ENCODE results near the gene ATP6V1F.
A peak's percentile ranks its signal among the peaks of the same experiment; 100 is the strongest.

ATP6V1F gene

GRCh38 chr7:128849156-128849515 lies 13.5 kb upstream of the ATP6V1F start:
- no peak for DNase-seq

- no peak for DNase-seq
These were observed 12.7 kb upstream of the ATP6V1F start for GRCh38 chr7:128849804-128850490.

DNA sequence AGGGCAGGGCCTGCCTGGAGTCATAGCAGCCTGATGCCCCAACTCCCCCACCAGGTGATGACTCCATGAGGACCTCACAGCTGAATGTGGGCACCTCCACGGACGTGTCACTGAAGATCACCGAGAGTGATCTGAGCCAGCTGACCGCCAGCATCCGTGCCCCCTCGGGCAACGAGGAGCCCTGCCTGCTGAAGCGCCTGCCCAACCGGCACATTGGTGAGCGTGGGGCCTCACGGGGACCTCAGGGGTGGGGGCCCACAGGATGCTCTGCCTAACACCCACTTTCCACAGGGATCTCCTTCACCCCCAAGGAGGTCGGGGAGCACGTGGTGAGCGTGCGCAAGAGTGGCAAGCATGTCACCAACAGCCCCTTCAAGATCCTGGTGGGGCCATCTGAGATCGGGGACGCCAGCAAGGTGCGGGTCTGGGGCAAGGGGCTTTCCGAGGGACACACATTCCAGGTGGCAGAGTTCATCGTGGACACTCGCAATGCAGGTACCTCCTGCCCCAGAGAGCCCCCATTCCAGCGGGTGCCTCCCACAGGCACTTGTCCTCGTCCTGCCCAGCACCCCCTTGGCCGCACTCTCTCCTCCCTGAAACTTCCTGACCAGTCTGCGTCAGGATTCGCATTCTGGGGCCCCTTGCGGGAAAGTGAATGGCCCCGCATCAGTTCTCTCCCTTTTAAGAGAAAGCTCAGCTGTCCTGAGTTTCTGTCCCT lies 10.0 kb upstream of the ATP6V1F start:
- DNase-seq = no peak

DNA sequence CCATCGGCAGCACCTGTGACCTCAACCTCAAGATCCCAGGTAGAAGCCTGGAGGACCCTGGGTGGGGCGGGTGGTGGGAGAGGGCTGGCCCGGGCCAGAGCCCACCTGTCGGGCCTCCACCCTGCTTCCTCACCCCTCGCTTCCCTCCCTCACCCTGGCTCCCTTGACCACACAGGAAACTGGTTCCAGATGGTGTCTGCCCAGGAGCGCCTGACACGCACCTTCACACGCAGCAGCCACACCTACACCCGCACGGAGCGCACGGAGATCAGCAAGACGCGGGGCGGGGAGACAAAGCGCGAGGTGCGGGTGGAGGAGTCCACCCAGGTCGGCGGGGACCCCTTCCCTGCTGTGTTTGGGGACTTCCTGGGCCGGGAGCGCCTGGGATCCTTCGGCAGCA lies 8.9 kb upstream of the ATP6V1F start:
- DNase-seq = no peak

DNA sequence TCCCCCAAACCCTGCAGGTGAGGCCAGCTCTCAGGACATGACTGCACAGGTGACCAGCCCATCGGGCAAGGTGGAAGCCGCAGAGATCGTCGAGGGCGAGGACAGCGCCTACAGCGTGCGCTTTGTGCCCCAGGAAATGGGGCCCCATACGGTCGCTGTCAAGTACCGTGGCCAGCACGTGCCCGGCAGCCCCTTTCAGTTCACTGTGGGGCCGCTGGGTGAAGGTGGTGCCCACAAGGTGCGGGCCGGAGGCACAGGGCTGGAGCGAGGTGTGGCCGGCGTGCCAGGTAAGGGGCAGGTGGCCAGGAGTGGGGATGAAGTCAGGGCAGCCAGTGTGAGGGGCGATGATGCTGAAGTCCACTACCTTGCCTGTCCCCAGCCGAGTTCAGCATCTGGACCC lies 8.3 kb upstream of the ATP6V1F start:
- no peak for DNase-seq

DNA sequence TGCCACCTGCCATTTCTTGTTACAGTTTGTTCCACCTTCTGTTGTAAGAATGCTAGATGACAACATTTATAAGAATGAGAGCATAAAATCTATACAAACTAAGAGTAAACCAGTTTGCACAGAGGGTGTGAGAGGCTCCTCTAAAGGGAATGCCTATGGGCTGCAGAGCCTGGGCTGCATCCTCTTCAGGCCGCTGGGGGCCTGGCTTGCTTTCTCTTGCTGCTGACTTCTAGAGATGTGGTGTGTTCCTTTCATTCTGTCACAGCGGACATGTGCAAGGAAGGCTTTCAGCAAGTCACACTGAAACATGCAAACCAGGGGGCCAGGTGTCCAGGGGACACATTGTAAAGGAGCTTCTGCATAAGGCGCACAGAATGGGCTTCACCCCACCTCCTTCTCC lies 7.1 kb upstream of the ATP6V1F start:
- DNase-seq = no peak

- DNase-seq = no peak
These were observed 6.5 kb upstream of the ATP6V1F start for GRCh38 chr7:128856001-128856718.

DNA sequence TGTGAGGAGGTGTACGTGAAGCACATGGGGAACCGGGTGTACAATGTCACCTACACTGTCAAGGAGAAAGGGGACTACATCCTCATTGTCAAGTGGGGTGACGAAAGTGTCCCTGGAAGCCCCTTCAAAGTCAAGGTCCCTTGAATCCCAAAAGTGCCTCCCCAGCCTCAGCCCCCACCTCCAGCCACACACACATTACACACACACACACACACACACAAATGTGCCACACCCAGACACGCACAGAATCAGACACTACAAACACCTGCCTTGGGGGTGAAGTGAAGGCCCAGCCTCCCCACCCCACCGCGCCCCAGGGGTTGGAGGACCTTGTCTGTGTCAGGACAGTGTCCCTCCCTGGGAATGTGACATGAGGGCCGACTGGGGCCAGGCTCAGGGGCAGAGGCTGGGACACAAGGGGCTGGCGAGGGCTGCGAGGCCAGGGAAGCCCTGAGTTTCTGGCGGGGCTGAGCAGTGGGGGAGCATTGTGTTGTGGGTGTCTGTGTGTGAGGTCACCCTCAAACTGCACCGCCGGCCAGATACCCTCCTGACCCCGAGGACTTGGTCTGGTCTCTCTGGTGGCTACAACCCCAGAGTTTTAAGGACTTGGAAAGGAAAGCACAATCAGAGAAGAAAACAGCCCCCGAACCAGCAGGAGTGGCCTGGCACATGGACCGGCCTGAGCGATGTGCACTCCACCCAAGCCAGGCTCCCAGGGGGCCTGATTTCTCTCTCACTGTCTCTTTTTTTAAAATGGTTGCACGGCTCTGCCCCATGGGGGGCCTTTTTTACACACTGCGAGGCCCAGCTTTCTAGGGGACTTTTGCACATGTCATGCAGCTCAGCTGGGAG lies 4.0 kb upstream of the ATP6V1F start:
- DNase-seq = no peak

DNA sequence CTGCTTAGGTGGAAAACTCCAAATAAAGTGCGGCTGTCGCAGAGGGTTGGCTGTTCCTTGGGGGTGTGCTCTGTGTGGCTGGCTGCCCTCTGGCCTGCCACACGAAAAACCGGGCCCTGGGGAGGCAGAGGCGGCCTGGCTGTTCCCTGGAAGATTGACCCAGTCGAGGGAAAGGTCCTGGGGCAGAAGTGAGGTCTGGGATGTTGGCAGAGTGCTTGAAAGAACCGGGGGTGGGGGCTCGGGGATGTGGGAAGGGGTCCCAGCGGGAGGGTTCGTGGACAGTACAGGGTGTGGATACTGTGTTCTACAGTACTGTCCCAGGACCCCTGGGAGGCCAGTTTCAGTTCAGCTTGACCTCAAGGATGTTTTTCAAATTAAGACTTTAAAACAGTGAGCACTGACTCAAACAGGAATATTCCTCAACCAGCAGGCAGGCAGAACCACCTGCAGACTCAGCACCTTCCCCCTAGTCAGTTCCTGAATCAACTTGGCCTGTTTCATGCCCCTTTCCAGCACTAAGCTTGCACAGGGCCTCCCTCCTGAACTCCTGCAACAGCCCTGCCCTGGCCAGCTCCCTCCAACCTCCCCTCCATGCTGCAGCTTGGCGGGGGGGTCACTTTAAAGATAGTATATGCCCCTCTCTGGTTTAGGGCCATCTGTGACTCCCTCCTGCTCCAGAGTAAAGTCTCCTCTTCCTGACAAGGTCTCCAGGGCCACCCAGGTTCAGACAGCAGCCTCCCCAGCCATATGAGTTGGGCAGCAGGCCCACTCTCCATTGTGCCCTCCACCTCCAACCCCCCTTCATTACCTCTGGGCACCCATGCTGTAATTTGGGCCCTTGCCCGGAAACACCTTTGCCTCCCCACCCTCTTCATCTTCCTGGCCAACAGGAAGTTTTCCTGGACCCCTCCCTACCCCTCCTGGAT lies 3.2 kb upstream of the ATP6V1F start:
- no peak for DNase-seq

DNA sequence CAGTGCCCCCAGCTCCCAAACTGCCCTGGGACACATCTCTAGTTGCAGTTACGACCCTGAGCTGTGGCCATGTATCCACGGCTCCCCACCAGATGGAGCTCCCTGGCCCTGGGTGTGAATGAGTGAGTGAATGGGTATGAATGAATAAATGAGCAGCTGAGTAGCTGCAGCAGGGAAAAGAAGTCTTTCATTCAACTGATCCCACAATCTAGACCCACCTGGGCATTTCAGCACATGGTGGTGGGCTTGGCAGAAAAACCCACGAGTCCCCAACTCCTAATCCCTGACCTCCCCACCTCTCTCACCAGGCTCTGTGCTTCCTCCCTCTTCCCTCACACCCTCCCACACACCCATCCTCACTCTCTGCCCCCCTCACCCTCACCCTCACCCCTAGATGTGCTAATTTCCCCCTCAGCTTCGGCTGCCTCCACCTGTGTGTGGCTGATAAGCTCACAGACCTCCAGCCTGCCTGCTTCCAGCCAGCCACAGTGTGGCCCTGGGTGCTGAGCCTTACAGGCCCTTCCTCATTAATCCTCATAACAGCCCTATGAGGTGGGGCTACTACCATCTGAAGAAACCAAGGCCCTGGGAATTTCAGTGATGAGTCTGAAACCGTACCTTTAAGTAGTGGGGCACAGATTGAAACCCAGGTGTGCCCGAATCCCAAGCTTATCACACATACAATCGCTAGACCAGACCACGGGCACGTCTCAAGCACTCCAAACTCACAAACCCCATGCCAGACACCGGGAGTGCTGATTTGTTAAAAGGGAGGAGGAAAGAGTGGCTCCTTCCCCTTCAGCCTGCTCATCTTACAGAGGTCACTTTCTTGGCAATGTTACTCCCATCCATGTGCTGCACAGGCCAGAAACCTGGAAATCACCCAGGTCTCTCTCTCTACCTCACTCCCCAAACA lies 2.2 kb upstream of the ATP6V1F start:
- DNase-seq = no peak

DNA sequence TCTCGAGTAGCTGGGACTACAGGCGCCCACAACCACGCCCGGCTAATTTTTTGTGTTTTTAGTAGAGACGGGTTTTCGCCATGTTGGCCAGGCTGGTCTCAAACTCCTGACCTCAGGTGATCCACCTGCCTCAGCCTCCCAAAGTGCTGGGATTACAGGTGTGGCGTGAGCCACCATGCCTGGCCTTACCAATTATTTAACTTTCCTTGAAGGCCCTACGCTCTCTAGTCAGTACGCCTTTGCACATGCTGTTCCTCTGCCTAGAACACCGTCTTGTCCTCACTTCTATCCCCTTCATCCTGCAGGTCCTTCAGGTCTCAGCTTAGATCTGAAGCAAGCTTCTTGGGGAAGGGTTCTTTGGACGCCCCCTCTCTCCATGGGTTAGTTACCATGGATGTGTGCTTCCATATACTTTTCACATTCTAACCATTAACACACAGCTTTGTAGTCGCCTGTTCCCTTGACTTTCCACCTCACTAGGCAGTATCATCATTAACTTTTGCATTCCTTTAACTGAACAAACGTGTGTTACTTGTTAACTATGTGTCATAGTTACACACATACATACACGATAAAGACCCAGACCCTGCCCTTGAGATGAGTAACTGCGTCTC lies 592 bp upstream of the ATP6V1F start:
- DNase-seq = no peak

GRCh38 chr7:128863433-128863989 lies 855 bp downstream of the ATP6V1F start:
- peak; percentile 61 for DNase-seq

GRCh38 chr7:128865303-128865702 lies 2.6 kb downstream of the ATP6V1F start:
- DNase-seq = no peak

- no peak for DNase-seq
These were observed 3.6 kb downstream of the ATP6V1F start for GRCh38 chr7:128865996-128866877.

DNA sequence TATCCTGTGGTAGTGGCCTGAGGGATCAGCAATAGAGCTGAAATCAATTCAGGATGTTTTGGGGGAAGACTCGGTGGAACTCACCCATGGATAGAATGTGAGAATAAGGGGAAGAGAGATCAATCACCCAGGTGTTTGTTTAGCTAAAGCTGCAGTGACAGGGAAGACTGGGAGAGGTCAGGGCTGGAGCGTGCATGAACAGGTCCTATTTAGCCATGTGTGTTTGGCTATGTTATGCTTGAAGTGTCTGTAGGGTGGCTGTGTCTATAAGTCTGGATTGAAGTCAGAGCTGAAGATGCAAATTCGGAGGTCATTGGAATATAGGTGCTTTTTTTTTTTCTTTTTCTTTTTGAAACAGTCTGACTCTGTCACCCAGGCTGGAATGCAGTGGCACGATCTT lies 4.6 kb downstream of the ATP6V1F start:
- no peak for DNase-seq

- DNase-seq = no peak
These were observed 5.4 kb downstream of the ATP6V1F start for GRCh38 chr7:128867842-128868623.

DNA sequence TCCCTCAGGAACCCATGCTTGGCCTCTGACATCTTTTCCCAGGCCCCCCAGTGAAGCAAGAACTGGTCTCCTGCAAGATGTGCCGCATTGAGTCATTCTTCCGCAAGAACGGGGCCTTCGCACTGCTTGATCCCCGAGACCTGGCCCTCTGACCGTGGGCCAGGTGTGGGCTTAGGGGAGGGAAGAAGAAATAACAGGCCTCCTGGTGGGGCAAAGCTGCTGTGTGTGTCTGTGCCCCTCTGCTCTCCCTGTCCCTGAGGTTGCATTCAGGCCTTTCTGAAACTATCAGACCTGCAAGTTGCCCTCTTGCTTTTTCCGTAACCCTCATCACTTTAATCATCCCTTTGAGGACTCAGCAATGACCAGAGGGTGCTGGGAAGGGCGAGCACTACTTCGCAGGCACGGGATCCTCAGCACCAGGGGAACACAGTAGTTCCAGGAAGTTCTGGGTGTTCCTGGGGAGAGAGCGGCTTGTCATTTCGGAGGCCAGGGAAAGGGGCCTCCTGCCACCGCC lies 6.0 kb downstream of the ATP6V1F start:
- DNase-seq = no peak

All from CD4-positive, alpha-beta T cell treated with Interleukin-17A for 1 hour (primary cell).